NCI-H1048 (cell line): ENCODE measurements around the gene WASHC2A.
"Not testable (repeated sequence)": the region's sequence is repeated elsewhere in the genome, so short reads cannot be mapped to it uniquely, and the experiment has no call there.

ENCODE experiments used
- DNase-seq: peaks from one replicate; lab custom pipeline; 2025; lab: John Stamatoyannopoulos, UW

Gene WASHC2A

DNA sequence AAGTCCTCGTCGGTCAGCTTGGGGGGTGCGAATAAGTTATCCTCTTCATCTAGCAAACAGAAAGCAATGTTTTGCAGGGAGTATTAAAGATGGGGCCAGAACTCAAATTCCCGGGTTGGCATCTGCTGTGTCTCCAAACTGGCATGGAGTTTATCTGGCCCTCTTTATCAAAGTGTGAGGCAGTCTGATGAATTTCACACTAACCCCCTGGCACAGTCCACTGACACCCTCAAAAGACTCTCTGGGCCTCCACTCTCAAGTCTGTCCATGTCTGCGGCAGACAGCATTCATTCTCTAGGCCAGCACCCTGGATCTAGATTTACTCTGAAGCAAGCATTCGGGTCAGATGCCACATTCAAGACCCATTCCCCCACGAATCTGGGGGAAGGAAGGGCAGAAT is 6.2 kb upstream of the WASHC2A start:
- DNase-seq: not testable (repeated sequence)

GRCh38 chr10:50063100-50063499 is 4.7 kb upstream of the WASHC2A start:
- DNase-seq: no peak

DNA sequence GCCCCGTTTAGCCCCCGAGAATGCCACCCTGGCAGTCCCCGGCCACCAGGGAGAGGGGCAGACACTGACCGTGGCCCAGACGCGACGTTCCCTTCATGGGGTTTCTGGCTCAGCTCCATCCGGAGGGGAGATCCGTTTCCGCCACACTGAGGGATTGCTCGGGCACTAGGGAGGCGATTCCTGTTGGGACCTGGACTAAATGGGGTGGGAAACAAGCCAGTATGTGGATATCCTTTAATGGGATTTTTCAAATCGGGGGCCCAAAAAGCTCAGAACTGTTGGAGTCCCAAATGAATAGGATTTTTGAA is 552 bp downstream of the WASHC2A start:
- not testable (repeated sequence) for DNase-seq

- DNase-seq: not testable (repeated sequence)
Measured at GRCh38 chr10:50075139-50075538, 7.4 kb downstream of the WASHC2A start.

GRCh38 chr10:50075544-50075943 is 7.8 kb downstream of the WASHC2A start:
- not testable (repeated sequence) for DNase-seq

DNA sequence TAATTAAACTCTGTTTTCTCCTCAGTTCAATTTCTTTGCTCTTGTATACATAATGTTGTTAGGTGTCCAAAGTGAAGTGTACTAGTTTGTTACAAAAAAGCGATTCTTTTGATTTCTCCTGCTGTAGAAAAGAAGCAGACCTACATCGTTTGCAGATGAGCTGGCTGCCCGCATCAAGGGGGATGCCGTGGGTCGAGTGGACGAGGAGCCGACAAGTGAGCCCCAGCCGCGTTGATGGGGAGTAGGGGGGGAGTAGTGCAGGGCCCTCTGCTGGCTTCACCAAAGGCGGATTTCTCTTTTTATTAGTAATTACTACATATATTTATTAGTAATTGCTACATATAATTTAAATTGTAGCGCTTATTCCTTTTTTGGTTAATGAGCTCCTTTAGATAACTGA is 23.6 kb downstream of the WASHC2A start:
- DNase-seq: not testable (repeated sequence)

- not testable (repeated sequence) for DNase-seq
Measured at GRCh38 chr10:50092928-50093327, 25.2 kb downstream of the WASHC2A start.

DNA sequence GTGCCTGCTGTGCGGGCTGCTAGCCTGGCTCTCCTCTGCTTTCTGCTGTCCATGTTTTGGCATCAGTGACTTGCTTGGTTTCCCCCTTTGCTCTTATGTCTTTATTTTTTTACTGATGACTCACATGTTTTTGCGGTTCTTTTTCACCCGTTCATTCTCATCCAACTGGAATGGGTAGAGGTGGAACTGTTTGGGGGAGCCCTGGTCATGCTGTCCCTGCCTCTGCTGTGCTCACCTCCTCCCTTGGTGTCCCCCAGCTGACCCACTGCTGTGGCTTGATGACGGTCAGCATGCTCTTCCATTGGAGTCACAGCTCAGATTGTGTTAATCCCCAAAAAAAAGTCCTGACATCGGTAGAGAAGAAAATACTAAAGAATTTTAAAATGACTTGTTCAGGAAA is 26.9 kb downstream of the WASHC2A start:
- not testable (repeated sequence) for DNase-seq

DNA sequence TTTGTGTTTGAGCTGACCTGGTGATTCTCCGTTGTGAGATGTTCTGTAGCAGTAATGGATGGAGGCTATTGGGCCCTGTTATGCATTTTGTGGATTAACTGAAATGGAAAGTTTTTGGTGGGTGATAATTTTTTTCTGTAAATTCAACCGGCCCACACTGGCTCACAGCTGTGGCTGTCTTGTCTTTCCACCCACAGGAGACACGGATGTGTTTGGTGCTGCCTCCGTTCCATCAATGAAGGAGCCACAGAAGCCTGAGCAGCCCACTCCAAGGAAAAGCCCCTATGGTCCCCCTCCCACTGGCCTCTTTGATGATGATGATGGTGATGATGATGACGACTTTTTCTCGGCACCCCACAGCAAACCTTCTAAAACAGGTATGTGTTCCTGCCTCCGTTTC is 27.6 kb downstream of the WASHC2A start:
- DNase-seq: not testable (repeated sequence)

DNA sequence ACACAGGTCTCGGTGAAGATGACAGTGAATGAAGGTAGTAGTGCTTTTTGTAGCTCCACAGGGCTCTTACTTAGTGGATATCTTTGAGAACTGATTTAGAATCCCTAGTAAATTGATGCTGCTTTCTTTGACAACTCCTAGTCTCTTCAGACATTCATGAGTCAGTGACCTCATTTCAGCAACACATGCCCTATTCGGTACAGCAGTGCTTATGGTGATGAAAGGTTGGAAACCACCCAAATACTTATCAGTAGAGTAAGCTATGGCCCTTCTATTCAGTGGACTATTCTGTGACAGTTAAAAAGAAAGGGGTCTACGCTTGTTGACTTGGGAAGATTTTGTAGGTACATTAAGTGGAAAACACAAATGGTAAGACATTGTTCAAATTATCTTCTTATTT is 29.0 kb downstream of the WASHC2A start:
- not testable (repeated sequence) for DNase-seq

GRCh38 chr10:50098645-50099044 is 30.9 kb downstream of the WASHC2A start:
- DNase-seq: not testable (repeated sequence)

DNA sequence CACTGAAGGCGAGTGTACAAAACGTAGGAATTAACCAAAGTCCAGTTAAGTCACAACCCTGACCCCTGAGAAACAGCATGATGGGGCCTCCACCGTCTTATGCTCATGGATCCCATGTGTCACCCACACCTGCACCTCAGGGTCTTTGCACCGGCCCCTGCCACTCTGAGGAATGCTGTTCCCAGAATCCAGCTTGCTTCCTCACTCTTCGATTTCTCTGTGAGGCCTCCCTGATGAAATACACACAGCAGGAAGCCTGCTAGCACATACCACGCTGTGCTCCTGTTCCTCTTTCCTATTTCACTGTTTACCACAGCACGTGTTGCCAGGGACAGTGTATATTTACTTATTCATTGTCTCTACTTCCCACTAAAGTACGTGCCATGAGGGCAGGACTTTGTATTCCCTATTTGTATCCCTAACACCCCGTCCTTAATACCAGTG is 33.4 kb downstream of the WASHC2A start:
- not testable (repeated sequence) for DNase-seq

DNA sequence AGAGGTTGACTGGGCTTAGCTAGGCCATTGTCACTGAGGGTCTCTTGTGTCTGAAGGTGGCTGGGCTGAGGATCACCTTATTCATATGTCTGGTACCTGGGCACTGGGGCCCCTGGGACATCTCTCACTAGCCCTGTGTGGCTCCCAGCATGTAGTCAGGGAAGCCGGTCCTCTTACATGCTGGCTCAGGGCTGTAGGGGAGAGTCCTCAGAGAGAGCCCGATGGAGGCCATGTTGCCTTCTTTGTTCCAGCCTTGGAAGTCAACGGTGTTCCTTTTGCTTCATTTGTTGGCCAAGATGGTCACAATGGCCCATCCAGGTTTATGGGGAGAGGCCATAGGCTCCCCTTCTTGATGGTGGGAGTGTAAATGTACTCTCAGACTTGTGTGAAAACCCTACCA is 34.0 kb downstream of the WASHC2A start:
- DNase-seq: not testable (repeated sequence)

GRCh38 chr10:50102267-50102666 is 34.5 kb downstream of the WASHC2A start:
- DNase-seq: not testable (repeated sequence)

- DNase-seq: not testable (repeated sequence)
Measured at GRCh38 chr10:50108999-50109698, 41.4 kb downstream of the WASHC2A start.

DNA sequence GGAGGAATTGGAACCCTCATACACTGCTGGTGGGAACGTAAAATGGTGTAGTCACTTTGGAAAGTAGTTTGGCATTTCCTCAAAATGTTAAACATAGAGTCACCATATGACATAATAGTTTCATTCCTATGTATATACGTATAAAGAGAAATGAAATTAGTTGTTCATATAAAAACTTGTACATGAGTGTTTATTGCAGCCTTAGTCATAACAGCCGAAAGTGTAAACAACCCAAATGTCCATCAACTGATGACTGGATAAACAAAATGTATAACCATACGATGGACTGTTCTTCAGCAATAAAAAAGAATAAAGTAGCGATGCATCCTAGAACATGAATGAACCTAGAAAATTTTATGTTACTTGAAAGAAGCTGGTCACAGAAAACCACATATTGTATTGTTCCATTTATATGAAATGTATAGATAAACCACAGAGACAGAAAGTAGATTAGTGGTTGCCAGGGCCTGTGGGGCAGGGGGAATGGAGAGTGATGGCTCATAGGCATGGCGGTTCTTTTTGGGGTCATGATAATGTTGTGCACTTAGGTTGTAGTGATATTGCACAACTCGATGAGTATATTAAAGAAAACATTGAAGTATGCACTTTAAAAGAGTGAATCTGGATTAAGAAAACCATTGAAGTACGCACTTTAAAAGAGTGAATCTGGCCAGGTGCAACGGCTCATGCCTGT is 44.8 kb downstream of the WASHC2A start:
- DNase-seq: not testable (repeated sequence)

DNA sequence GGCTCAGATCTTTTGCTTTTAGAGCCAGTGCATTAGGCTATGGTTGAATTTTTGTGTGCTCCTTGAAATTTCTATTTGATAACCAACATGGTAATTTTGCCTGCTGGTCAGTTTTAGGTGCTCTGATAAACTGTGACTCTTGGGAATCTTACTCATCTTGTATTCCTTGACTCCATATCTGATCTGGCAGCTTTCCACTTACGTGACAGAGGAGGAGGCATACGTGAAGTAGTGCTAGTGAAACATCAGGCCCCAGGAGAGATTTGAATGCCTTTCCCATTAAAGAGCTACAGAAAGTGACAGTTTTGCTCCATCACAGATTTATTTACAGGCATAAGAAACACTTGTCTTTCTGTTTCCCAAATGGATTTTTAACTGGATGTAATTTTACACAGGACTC is 59.0 kb downstream of the WASHC2A start:
- DNase-seq: not testable (repeated sequence)

- not testable (repeated sequence) for DNase-seq
Measured at GRCh38 chr10:50127770-50128292, 60.1 kb downstream of the WASHC2A start.

- DNase-seq: not testable (repeated sequence)
Measured at GRCh38 chr10:50131245-50131965, 63.7 kb downstream of the WASHC2A start.

DNA sequence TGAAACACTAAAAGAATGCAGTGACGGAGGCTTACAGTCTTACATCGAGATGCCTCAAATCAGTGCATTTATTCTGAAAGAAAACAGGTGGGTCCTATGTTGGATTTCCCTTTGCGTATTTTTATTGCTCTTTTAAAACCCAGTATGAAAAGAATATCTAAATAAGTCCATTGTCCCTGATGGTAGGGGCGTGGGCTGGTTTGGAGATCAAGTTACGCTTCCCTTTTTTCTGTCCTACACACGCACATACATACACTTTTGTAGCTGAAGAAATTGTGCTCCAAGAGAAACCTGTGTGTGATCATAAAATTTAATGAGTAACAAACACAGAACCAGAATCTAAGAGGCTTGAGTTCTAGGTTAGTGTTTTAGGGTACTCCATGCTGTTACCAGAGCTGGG is 64.6 kb downstream of the WASHC2A start:
- DNase-seq: not testable (repeated sequence)

DNA sequence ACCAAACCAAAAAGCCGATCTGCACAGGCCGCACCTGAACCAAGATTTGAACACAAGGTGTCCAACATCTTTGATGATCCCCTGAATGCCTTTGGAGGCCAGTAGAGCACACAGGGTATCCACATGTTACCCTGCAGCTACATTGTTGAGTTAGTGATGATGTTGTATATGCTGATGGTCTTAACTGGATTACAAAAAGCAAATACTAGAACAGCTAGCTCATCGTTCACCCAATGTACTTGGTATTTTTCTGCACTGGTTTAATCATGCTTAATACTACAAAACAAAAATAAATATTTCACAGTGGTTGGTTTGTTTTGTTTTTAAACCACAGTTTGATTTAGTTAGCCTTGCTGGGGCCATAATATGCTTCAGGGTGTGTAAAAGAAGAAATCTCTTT is 65.1 kb downstream of the WASHC2A start:
- not testable (repeated sequence) for DNase-seq

DNA sequence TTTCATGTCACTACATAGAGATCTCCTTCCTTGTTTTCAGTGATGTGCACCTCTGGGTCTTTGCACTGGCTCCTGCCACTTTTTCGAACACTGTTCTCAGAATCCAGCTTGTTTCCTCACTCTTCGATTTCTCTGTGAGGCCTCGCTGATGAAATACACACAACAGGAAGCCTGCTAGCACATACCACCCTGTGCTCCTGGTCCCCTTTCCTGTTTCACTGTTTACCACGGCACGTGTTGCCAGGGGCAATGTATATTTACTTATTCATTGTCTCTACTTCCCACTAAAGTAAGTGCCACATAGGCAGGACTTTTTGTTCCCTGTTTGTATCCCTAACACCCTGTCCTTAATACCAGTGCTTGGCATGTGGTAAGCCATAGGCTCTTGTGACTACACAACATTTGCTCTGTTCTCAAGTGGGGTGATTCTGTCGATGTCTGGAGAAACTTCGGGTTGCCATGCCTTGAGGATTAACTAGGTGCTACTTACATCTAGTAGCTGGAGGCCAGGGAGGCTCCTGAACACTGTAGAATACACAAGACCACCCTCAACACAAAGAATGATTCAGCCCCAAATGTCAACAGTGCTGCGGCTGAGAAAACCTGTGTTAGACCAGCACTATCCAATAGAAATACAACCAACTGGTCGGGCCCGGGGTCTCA is 75.9 kb downstream of the WASHC2A start:
- DNase-seq: not testable (repeated sequence)
